ENCODE data around the gene WDR86.

WDR86 gene

GRCh38 chr7:151439855-151440798 lies 30.3 kb upstream of the WDR86 start, which contains the start of gene CRYGN:
Gene CRYGN (minus strand): TSS chr7:151440141. CDS start chr7:151439917, 224 bp downstream.
- no peak for DNase-seq (ENCODE audit: low spot score)

DNA sequence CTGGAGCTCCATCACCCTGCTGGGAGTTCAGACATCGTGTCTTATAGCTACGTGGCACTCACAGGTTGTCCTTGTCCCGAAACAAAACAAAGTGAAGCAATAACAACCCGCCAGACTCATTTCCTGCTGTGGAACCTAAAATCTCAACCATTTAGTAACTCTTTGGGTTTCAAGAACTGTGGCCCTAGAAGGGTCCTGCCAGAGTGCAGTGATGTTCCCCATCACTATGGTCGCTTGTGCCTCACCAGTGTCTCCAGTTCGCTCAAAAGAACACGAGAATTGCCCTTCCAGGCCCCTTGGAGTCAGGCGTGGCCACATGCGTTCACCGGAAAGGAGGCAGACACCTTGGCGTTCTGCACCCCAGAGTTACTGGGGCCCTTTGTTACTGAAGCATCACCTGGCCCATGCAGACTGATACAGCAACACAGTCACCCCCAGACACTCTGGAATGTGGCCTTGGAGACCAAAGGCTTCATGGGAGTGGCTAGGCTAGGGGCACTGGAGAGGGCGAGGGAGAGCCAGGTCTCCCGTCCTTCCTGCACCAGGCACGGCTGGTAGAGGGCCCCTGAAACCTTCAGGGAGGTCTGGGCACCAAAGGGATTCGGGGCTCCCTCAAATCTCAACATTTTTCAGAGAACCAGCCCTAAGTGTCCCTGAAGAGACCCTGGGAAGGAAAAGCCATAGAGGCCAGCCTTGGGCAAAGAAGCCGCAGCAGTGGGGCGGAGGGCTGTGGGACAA lies 29.2 kb upstream of the WDR86 start:
- DNase-seq (ENCODE audit: low spot score), result no peak

DNA sequence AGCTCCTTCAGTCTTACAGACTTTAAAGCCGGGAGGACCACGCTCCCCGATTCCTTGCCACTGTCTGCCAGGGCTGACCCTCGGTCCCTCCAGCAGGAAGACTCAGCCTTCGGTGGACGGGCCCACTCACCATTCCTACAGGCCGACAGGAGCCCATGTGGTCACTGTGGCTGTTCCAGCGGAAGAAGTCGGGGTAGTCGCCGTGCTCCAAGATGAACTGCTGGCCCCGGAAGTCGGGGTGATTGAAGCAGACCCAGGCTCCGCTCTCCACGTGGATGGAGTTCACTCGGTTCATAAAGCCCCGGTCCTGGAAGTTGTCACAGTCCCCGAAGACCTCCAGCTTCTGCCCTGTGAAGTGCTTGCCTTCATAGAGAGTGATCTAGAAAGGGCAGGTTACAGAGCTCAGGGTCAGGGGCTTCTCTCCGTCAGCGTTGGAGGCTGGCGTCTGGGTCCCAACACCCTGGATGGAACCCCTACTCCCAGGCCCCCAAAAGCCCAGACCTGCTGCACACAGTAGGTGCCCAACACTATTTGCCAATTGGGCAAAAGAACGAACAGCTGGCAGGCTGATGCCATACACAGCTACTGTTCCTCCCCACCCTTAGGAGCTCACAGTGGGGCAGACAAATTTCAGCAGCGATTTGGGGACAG lies 28.2 kb upstream of the WDR86 start:
- DNase-seq (ENCODE audit: low spot score), result no peak

- DNase-seq (ENCODE audit: low spot score), result no peak
Observed at GRCh38 chr7:151437159-151437553, 27.3 kb upstream of the WDR86 start.

- DNase-seq (ENCODE audit: low spot score), result no peak
Observed at GRCh38 chr7:151436446-151437158, 26.8 kb upstream of the WDR86 start.

DNA sequence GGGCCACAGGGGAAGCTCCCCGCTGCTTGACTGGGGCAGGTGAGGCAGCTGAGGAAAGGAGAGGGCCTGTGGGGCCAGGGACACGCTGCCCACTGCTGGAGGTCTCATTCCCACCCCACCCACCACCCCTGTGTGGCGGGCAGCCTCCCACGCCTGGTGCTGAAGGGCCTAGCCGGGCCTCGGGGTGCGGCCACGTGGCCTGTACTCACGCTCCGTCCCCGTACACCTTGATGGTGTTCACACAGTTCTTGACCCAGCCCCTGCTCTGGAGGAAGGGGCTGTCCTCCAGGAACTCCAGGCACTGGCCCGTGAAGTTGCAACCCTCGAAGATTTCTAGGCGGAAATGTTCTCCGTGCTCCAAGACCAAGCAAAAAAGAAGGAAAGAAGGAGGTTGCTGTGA lies 26.1 kb upstream of the WDR86 start:
- DNase-seq (ENCODE audit: low spot score), result no peak

- peak; percentile 42 for DNase-seq (ENCODE audit: low spot score)
Observed at GRCh38 chr7:151435103-151435916, 25.5 kb upstream of the WDR86 start.

- no peak for DNase-seq (ENCODE audit: low spot score)
Observed at GRCh38 chr7:151434549-151434948, 24.7 kb upstream of the WDR86 start.

DNA sequence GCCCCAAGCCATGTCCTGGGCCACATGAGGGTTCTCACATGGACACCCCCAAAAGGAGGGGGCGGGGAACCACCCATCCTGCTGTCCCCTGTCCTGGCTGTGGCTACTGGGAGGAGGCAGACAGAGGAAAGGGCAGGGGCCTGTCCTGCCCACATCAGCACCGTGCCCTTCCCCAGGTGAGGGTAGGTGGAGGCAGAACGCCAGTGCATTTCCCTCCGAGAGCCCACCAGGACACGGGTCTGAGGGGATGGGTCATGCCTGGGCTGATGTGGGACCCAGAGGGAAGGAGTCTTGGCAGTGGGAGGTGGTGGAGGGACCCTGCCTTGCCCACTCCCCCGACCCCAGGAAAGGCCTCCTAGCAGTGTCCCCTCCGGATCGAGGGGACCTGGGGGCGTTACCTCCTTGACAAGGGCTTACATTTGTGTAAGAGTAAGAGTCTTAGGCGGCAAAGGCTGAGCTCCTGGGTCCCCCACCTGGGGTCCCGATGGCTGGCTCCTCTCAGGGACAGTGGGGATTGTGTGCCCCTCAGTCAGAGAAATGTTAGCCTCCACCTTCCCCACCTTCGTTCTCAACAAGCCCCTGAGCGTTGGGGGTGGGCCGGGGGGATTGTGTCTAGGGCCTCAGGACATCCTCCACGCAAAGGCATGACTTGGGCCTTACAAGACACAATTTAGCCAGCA lies 24.0 kb upstream of the WDR86 start:
- no peak for DNase-seq (ENCODE audit: low spot score)

DNA sequence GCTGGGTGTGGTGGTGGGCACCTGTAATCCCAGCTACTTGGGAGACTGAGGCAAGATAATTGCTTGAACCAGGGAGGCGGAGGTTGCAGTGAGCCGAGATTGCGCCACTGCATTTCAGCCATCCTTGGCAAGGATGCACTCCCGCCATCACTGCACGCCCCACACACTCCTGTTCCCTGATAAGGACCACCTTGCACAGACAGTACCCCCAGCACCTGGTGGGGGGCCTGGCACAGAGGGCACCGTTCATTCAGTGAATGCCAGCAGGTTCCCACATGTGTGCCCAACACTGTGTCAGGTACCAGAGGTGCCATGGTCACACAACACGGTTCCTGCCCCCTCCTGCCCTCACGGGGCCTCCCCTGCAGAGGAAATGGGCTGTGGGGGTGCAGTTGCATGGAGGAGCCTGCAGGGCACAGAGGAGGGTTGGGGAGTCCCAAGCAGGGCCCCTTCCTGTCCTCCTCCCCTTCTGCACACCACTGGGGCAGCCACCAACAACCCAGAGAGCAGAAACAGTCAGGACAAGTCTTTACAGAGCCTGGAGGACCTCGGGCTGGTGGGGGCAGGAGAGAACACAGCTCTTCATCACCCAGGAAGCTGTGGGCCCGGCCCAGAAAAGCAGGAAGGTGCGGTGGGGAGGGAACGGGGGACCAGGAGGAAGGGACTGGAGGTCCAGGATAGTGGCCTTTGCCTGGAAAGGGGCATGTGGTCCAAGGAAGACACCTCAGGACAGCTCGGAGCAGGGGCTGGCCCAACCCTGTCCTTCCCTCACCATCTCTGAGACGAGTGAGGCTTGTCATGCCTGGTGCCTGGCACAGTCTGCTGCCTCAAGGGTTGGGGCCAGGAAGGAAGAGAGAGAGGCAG lies 23.1 kb upstream of the WDR86 start:
- DNase-seq (ENCODE audit: low spot score), result no peak

GRCh38 chr7:151431768-151432311 lies 22.0 kb upstream of the WDR86 start:
- DNase-seq (ENCODE audit: low spot score), result no peak

DNA sequence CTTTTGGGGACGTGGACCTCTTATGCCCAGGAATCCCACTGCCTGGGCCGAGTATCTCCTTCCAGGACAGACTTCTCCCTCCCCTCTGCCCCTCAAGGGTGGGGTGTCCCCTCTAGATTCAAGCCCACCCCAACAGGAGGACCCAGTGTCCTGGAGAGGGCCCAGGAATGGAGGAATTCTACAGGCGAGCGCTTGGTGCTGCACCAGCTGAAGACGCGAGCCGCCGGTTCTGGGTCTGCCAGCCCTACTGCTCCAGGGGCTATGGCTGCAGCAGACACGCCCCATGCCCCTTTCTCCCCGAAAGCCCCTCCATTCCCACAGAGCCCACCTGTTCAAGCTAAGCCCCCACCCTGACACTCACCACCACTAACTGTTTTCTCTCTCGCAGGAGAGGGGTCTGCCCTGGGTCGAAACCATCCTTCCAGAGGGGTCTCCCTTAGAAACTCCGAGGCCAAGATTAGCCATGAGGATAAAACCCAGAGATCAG lies 21.5 kb upstream of the WDR86 start:
- DNase-seq (ENCODE audit: low spot score), result no peak

DNA sequence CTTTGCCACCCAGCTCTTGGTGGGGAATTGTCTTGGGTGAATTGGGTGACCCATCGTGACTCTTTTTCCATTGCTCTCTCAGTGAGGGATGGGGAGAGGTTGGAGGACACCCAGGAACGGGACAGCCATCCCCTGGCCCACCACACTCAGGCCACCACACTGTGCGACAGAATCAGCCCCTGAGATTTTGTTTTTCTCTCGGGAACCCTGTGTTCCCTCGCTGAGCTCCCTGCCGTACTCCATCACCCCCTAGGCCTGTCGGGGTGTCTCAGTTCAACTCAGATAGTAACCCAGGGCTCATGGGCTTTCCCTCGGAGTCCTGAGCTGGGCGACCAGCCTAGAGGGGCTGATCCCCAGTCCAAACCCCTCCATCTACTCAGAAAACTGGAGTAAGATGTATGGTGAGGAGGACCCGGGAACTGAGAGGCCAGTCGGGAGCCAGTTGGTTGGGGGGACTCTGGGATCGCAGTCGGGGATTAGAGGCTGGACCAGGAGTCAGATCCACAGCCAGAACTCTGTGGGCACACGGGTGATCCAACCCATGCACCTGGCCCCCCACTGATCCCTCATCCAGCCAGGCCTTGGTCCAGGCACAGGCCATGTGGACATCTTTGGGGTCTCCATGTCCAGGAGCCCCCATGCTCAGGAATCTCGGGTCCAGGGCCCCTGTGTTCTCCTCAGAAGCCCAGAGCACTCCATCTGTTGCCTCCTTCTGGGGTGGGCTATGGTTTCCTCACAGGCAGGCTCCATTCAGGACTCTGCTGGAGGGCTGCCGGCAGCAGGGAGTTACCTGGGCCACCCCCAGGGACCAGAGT lies 20.8 kb upstream of the WDR86 start:
- no peak for DNase-seq (ENCODE audit: low spot score)

DNA sequence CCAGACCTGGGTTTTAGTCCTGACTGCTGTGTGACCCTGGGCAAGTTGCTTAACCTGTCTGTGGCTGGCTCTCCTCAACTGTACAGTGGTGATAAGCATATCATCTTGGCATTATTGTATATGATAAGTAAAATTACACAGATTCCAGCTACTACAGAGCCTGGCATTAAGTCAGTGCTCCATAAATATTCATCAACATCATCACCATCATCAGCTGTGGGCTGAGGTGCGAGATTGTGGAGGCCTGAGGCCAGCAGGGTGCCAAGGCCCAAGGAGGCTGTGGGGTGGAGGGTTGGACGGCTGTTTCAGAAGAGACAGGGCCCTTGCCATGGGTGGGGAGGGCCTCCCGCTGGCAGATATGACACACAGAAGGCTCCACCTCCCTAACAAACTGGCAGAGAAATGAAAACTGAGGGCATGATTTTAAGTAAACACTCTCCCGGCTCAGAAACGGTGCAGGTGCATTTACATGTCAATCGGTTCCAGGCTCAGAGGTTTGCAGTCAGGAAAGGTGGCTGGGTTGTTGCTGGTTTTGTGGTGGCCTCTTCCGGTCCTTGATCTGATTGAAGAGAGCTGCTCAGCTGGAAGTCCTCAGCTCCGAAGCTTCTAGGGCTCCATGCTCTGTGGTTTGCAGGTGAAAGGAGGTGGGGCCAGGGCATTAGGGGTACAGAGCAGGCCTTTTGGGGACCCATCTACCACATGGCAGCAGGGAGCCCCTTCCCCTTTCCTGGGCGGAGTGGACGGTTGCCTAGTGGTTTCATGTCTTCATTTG lies 19.9 kb upstream of the WDR86 start:
- DNase-seq (ENCODE audit: low spot score), result no peak

- no peak for DNase-seq (ENCODE audit: low spot score)
Observed at GRCh38 chr7:151429237-151429559, 19.4 kb upstream of the WDR86 start.

DNA sequence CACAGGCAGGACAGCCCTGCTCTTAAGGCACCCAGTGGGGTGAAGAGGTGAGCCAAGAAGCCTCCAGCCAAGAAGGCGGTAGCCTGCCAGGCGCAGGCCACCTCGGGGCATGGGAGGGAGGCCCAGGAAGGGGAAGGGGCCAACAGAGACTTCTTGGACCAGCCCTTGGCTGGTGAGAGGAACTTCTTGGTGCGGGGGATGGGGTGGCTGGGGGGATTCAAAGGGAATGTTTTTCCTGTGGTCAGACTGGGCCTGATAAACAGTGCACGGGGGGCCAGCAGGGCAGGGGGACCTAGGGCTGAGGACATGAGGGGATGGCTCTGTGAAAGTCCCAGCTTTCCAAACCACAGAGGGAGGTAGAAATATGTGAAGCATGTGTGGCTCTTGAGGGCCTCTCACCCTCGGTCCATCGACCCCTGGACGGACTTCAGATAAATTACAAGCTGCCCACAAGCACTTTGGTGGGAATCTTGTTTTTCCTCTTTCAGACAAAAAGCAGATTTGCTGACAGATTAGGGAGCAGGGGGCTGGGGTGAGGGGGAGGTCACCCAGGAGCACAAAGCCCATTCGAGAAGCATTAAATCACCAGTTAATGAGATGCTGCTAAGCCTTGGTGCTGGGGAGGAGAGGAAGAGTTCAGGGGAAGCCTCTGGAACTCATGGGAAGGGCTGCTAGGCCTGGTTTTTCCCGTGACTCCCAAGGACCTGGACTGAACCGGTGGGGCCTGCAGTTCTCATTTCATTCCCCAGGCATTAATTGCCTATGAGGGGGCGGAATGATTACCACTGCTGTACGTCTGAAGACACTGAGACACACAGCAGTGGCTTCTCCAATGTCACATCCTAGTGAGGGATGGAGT lies 18.8 kb upstream of the WDR86 start:
- peak; percentile 44 for DNase-seq (ENCODE audit: low spot score)
